GM21367 (cell line): ENCODE data around the gene ZNF664.

ENCODE experiments used
- ATAC-seq: cut with Tn5 transposase; IDR thresholded peaks from one replicate; pipeline ENCODE4 v1.9.1; 2021; ENCODE audit not compliant: unreplicated experiment

Gene ZNF664

DNA sequence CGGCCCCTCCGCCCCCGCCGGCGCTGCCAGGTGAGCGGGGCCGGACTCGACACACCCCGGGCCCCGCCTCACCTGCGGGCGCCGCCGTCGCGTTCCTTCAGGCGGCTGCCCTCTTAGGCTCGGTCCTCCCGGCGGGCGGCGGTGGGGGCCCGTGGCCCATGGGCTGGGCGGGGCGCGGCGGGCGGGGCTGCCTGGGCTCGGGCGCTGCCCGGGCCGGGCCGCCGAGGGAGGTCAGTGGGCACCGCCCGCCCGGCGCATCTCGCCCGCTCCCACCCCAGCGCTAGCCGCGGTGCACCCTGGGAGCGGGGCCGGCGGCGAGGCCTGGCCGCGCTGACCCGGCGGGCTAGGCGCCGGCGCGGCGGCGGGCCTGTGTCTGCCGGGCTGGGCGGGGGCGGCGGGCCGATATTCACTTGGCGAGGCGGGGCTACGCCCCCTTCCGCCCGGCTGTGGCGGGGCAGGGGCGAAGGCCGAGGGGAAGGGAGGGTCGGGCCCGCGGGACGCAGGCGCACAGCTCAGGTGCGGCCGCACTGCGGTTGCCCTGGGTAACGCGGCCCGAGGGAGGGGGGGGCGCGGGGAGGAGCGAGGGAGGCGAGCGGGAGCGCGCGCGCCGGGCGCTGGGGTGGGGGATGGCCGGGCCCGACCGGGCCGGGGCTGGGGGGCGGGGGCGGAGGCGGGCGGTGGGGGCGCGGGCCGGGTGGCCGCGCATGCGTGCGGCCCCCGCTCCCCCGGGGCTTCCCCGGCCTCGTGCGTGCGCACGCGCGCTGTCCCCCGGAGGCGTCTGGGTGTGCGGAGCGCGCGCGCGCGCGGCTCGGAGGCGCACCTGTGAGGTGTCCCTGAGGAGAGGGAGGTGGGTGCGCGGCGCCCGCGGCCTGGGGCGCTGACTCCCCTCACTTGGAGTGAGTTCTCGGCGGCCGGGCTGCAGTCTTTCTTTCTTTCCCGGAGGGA is at the start of gene ZNF664, which contains the start of gene CCDC92:
Gene ZNF664, plus strand, starts transcription at position 759 of the 945 bp plus-strand sequence. CDS start 38,930 bp downstream, outside the sequence.
Gene CCDC92, minus strand, starts transcription at position 375 of the 945 bp plus-strand sequence. CDS start 28,526 bp downstream, outside the sequence.
- ATAC-seq: peak; percentile 71

DNA sequence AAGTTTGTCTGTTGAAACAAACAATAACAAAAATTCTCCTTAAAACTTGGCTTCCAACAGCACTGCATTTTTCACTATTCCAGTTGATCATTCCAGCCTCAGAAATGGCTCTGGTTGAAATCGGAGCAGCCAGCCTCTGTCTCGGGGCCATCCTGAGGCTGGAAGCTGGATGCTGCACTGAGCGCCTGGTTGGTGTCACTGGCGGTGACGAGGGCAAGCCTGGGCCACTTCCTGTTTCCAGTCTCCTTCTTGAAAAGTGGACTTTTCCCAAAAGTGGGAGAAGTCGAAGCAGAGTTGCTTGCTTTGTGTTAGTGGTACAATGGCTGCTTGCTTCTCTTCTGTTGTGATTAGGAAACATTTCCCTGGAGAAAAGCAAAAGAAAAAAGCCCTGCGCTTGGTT is 49.1 kb upstream of the ZNF664 start:
- ATAC-seq: no peak

DNA sequence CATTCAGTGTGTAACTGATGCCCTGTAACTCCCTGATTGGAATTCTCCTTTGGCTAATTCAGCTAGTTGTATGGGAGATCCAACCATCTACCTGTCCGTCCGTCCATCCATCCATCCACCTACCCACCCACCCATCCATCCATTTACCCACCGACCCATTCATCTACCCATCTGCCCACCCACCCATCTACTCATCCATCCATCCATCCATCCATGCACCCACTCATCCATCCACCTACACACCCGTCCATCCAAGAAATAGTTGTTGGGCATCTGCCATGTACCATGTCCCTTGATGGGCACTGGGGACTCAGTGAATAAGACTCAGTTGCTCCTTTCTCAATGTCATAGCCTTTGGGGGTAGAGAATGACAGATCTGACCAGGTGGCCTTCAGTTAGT is 48.5 kb upstream of the ZNF664 start:
- no peak for ATAC-seq

DNA sequence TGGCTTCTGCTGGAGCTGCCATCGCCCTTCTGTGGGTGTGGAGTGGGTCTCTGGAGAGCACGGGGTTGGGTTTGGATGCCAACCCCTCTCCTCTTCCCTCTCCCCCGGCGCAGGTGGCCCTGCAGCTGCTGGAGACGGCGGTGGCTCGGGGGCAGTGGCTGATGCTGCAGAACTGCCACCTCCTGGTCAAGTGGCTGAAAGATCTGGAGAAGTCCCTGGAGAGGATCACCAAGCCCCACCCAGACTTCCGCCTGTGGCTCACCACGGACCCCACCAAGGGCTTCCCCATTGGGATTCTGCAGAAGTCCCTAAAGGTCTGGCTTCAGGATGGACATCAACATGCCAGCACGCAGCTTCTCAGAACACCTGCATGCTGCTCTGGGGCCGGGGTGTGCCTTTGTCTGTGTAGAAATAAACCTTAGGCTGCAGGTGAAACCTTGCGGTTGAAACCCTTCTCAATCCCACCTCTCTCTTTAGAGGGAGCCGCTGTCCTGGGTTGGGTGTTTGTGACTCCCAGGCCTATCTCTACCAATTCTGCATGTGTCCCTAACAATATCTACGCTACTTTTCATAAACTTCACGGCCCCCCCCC is 44.6 kb upstream of the ZNF664 start:
- no peak for ATAC-seq

DNA sequence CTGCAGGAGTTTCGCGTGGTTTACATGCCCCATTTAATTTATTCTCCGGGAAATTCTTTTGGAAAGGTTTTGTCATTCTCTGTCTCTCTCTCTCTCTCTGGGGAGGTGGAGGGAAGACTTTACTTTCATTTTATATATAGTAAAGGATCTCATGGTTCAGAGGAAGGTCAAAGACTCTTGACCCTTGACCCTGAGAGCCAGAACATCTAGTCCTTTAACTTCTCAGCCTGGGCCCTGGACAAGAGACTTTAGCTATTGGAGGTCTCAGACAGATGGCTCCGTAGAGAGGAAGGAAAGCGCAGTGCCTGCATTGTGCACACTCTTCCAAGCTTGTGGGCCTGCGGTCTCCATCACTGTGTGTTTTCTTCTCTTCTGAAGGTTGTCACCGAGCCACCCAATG is 44.1 kb upstream of the ZNF664 start:
- ATAC-seq: no peak

DNA sequence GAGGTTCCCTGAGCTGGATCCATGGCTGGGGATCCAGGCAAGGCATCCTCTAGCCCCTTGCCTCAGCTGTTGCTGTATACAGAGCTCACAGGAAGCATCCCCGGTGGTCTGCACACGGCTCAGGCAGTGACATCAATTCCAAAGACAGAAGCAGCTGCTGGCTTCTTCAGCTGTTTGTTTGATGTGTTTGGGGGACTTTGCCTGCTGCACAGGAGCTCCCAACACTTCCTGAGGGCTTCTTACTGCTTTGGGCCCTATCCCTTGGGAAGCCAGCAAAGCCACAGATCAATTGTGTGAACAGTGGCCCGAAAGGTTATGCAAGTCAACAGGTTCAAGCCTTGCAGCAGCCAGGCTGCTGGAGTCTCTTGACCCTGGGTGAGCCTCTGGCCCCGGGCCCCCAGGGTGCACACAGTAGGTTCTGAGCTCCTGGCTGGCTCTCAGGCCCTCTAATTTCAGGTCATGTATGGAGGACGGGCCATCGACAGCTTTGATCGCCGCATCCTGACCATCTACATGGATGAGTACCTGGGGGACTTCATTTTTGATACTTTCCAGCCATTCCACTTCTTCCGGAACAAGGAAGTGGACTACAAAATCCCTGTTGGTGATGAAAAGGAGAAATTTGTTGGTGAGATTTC is 43.0 kb upstream of the ZNF664 start:
- ATAC-seq: no peak

DNA sequence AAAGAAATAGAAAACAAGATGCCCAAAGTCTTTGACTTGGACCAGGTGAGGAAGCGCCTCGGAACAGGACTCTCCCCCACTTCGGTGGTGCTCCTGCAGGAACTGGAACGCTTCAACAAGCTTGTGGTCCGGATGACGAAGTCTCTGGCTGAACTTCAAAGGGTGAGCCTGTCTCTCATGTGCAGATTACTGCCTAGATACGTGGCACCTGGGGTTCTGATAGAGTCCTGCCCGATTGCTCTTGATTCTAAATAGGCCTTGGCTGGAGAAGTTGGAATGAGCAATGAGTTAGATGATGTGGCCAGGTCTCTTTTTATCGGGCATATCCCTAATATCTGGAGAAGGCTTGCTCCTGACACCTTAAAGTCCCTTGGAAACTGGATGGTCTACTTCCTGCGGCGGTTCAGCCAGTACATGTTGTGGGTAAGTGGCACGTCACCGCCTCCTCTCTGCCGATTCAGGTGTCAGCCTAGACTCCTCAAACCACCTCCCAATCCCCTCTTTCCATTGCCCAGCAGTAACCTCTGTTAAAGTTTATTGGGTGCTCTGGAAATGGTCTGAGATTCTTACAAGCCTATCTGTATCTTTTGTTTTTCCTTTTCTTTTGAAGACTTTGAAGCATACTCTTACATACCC is 41.2 kb upstream of the ZNF664 start:
- no peak for ATAC-seq

DNA sequence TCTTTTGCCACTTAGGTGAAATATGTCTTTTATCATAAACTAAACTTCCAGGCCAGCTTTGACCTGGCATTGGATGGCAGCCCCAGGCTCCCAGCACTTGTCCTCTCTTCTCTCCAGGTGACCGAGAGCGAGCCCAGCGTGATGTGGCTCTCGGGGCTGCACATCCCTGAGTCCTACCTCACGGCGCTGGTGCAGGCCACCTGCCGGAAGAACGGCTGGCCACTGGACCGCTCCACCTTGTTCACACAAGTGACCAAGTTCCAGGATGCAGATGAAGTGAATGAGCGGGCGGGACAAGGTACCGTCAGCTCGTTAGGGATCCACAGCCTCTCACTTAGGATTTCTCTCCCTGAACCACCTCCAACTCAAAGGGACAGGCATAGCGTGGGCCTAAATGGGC is 39.8 kb upstream of the ZNF664 start:
- no peak for ATAC-seq

DNA sequence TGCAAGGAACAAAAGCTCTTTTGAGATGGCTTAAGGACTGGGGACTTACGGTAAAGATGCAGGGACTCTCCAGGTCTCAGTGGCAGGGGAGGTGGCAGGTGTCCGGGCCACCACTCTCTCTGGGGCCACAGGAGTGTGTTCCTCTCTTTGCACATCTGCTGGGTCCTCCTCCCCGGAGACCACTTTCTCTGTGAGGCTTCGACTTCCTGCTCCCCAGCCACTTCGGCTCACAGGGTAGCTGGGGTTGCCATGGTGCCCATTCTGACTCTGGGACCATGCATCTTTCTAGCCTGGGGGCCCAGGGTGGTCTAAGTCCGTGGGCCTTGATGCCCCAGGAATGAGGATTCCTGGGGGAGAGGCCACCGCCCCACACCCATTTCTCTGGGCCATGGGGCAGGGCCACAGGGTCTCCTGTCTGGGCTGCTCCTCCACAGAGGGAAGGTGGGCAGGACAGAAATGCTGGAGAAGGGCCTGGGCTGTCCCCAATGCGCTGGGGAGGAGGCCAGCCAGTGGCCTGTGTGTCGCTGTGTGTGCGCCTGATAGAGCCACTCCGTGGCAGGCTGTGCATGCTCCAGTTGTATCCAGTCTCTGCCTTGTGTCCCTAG is 38.9 kb upstream of the ZNF664 start:
- ATAC-seq: no peak

DNA sequence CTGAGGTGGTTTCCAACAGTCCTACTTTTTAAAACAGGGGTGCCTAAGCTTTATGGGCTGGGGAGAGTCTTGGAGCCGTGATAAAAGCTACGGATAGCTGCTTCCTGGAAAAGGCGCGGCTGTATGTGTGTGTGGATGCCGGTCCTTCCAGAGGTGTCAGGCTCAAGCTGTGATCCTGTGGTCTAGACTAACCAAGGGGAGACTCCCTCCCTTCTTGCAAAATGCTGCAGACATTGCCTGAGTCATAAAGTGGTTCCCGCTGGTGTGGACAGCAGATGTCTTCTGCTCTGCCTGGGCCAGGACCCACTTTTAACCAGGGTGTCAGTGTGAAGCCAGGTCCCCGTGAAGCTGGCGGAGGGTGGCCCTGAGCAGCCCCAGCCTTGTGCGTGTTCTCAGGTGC is 38.2 kb upstream of the ZNF664 start:
- ATAC-seq: no peak

DNA sequence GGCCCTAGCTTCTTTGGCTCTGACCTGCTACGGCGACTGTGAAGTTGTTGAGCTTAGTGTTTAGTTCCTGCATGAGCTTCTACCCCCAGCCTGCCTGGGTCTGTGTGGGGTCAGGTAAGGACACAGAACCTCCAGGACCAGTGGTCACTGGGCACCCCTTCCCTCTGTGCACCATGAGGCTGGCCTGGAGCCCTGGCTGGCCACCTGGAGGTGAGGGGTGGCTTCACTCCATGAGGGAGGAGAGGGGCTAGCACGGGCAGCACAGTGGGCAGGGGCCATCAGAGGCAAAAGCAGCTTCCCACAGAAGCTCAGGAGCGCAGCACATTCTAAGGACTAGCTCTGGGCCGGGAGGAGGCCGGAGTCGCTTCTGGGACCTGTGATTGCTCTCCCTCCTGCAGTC is 37.1 kb upstream of the ZNF664 start:
- no peak for ATAC-seq

DNA sequence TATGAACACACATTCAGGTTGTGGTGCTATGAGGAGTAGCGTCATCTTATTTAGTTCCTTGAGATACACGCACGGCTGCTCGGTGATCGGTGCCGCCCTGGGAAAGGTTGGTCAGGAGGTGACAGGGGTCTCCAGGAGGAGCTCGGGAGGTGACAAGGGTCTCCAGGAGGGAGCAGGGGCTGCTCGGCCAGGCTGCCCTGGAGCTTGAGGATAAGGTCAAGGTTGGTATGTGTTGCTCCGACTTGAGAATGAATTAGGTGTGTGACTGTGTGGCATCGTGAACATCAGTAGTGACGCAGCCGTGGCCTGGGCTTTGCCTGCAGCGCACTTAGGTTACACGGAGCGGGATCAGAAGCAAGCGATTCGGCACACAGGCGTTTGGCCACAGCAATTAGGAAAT is 36.5 kb upstream of the ZNF664 start:
- no peak for ATAC-seq

DNA sequence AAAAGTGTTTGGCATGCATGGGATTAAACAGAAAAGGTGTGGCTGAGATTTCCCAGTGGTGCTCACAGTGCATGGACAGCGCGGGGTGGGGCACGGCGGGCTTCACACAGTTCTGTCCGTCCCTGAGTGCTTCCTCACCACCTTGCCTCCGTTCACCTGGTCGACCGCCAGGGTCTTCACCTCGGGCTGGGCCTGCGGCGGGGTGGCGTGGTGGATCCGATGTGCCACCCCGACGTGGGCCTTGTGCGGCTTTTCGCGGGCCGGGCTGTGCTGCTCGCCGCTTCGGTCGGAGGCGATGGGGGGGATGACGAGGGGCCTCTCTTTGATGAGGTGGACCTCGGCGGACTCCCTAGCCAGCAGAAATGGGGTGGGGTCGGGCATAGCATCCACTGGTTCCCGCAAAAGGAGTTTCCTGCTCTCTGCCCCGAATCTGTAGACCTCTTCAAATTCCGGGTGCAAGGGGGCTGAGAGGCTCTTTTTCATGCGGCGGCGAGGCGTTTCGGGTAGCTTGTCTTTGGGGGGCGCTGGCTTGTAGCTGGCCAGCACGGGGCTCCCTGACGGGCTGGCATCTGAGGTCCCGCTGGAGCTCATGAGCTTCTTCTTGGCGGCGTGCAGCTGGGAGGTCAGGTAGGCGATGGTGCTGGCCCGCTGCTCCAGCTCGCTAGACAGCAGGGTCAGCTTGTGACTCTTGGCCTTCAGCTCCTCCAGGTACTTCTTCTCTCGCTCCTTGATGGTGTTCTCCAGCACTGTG is 35.9 kb upstream of the ZNF664 start:
- ATAC-seq: no peak

DNA sequence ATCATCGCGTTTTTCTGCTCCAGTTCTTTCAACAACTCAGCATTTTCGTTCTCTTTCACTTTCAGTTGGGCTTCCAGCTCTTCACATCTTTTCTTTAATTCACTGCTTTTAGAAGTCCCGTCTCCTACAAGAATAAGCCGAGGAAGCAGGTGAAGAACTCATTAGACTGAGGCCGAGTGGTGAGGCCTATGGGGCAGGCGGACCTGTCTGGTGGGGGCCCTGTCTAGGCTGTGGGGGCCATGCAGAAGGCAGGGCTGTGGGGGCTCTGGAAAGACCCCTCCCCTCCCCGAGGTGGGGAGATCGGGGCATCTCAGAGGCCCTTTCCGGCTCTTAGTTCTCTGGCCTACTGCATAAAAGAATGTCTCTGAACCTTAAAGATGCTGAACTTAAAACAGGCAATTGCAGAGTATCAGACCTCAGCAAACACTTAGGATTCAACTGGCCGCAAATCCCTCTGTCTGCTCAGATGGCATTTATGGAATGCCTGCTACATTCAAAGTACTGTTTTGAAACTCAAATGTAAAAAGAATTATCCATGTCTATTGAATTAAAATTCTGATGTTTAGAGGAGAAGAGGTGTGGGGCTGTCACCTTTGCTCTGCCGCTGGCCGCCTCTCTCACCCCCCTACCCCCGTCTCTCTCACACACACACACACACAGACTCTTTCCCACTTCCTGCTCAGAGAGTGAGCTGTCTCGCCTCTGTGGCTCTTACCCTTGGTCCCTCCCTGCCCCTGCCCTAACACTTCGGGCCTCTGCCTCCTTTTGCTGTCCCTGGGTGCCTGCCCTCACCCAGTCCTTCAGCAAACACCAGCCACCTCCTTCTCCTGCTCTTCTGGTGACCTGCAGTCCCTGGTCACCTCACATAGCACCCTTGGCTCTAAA is 35.1 kb upstream of the ZNF664 start:
- no peak for ATAC-seq

DNA sequence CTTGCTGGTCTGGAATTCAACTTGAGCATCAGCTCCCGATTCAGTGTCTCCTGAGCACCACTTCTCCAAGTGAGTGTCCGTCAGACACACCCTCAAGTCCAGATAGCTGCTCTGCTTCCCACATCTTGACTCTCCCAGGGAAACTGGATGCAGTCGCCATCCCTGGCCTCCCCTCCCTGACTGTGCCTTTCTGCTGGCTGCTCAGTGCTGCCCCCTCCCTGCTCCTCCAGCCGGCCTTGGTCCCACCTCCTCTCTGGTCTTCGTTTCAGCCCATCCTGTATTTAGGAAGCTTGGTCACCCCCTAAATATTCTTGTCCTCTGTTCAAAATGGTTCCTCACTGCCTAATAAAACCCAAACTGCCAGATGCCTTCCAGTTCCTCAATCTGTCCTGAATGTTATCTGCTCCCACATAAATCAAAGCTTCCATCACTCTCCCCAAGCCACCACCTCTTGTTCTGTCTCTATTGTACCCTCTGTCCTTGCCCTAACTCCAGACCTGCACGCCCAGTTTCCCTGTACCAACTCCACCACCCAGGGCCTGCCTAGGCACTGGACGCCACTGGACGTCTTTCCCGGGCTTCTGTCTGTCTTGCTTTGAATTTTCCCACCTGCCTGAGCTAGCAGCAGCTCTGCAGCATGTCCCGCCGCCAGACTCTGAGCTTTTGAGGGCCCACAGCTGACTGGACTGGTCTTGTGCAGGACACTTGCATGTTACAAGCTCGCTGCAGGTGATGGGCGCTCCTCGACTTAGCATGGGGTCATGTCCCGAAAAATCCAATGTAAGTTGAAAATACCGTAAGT is 34.1 kb upstream of the ZNF664 start:
- ATAC-seq: no peak

DNA sequence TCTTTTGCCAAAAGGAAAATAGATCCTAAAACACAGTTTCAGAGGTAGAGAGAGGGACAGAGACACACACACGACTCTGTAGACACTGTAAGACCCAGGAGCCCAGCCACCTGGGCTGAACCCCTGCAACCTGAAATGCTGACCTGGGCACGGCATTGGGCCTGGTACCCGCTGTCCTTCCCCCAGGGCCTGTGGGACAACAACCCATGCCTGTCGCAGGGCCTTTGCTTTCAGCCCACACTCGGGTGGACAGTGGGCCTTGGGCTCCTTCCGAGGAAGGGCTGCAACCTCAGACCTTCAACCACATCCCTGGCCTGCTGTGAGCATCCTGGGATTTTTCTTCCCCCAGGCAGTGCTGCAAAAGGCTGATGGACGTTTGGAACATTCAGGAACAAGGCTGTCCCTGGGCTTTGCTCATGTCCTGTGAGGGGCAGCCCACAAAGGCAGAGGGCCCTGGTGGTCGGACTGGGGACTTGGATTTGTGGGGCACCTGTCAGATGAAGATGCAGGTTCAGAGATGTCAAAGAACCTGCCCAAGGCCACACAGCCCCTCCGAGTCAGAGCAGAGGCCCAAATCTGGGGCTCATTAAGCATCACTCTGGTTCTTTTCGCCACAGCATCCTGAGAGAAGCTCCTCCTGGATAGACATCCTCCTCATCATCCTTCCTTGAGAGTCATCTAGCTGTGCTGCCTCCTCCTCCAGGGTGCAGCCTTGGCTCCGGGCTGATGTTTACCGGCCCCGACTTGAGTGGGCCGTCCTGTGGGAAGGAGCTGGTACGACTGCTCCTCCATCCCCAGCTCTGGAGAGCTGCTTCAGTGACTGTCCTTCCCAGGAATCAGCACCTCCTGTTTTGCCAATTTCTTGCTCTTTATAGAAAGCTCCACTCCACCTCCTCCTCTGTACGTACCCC is 33.0 kb upstream of the ZNF664 start:
- ATAC-seq: no peak

DNA sequence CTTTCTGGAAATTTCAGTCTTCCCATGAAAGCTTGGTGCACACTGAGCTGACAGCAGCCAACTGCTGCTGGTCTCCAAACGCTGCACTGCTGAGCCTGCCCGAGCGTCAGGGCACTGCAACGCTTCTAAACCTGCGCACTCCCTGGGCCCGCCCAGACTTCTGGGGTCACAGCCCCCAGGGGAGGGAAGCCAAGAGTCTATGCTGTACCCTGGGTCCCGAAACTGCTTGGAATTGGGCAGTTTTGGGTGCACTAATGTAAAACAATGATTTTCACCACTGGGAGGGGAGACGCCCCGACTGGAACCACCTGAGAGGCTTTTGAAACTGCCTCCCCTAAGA is 32.4 kb upstream of the ZNF664 start:
- ATAC-seq: no peak

DNA sequence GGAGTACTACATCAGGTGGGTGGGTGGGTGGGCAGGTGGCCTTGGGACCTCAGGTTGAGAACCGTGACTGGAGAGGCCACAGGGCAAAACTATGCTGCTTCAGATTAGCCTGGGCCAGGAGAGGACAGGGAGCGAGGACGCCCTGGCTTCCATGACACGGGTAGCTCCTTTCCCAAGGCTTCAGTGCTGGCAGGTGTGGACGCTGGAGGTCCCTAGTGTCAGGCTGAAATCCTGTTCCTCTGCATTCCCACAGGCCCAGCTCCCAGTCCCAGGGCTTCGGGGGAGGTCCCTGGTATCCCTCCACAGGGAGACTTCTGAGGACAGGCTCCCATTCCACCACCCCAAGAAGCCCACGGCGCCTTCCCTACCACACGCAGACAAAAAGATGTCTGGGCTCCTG is 32.0 kb upstream of the ZNF664 start:
- no peak for ATAC-seq
